Stimulated activated CD4-positive, alpha-beta T cell treated with anti-CD3 and anti-CD28 coated beads, Interleukin-15, amount 100 ng/mL, for 24 hours (primary cell): ENCODE data around the gene SLC11A1.

Experiments
- DNase-seq: peaks from one replicate; pipeline ENCODE4 v3.0.0-alpha.2; 2020

SLC11A1 gene

DNA sequence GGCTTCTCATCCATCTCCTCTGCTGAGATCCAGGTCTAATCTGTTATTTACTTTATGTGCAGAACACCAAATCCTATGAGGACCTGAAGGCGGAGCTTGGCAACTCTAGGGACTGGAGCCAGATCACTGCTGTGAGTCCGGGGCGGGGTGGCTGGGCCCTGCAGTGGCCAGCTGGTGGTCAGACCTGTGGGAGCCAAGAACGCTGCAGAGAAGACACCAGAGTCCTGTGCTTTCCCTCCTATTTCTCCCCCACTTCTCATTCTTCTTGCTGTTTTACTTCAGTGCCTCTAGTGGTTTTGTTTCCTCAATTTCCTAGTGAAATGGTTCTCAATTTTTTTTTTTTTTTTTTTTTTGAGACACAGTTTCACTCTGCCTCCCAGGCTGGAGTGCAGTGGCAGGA is 56.5 kb downstream of the SLC11A1 start:
- DNase-seq, result no peak

DNA sequence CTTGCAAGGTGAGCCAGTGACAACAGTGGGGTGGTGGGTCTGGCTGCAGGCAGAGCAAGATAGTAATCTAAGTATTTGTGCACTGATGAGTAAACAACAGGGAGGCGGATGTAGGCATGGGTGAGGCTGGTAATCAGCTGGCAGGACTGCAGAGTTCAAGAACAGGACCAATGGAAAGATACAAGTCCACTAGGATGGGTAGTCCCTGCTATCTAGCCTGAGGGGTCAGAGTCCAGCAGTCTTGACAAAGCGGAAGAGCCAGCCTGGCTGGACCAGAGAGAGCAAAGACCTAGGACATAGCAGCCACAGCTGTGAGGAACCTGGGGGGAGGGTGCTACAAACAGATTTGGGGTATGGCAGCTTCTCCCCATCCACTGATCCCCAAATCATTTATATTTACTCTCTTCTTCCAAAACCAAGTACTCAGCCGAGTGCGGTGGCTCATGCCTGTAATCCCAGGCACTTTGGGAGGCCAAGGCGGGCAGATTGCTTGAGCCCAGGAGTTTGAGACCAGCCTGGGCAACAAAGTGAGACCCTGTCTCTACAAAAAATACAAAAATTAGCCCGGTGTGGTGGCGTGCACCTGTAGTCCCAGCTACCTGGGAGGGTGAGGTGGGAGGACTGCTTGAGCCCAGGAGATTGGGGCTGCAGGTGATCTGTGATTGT is 62.8 kb downstream of the SLC11A1 start:
- no peak for DNase-seq

DNA sequence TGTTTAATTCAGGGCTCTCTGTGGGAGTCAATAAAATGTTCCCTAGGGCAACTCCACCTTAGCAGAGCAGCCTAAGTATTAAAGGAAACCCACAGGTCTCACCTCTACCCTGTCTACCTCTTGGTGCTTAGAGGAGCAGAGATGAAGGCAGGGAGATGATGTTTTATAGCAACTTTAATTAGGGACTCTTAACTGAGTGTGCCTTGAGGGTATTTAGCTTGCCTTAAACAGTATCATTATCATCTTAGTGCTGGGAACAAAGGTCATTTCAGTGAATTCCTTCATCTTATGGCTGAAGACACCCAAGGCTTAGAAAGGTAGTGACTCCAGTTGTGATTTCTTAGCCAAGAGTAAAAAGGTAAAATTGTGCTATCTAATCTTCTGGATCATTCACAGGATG is 63.5 kb downstream of the SLC11A1 start:
- DNase-seq, result no peak
